Ishikawa (cell line): ENCODE measurements around the gene WHRN.

Experiments
- CEBPB ChIP-seq: IDR thresholded peaks from 2 replicates; pipeline ENCODE4 v1.6.1; 2012
- CREB1 ChIP-seq: IDR thresholded peaks from 2 replicates; pipeline ENCODE4 v1.6.1; 2012; ENCODE audit warnings: low read depth
- EGR1 ChIP-seq: IDR thresholded peaks from 2 replicates; pipeline ENCODE4 v1.6.1; 2012
- EP300 ChIP-seq: IDR thresholded peaks from 2 replicates; pipeline ENCODE4 v1.6.1; 2012; ENCODE audit warnings: borderline replicate concordance
- FOXM1 ChIP-seq: IDR thresholded peaks from 2 replicates; pipeline ENCODE4 v1.6.1; 2012; ENCODE audit warnings: low read depth, borderline replicate concordance
- NFIC ChIP-seq: IDR thresholded peaks from 2 replicates; pipeline ENCODE4 v1.6.1; 2012
- RAD21 ChIP-seq: IDR thresholded peaks from 2 replicates; pipeline ENCODE4 v1.6.1; 2012; ENCODE audit warnings: low read depth
- REST ChIP-seq: IDR thresholded peaks from 2 replicates; pipeline ENCODE4 v1.6.1; 2012; ENCODE audit warnings: low read depth, mild to moderate bottlenecking
- TAF1 ChIP-seq: IDR thresholded peaks from 2 replicates; pipeline ENCODE4 v1.6.1; 2012; ENCODE audit warnings: low read depth, mild to moderate bottlenecking
- TCF12 ChIP-seq: IDR thresholded peaks from 2 replicates; pipeline ENCODE4 v1.6.1; 2012; ENCODE audit warnings: low read depth
- TEAD4 ChIP-seq: IDR thresholded peaks from 2 replicates; pipeline ENCODE4 v1.6.1; 2012
- YY1 ChIP-seq: IDR thresholded peaks from 2 replicates; pipeline ENCODE4 v1.6.1; 2012; ENCODE audit warnings: low read depth
- ZBTB7A ChIP-seq: IDR thresholded peaks from 2 replicates; pipeline ENCODE4 v1.6.1; 2012; ENCODE audit warnings: low read depth
- TF ChIP-seq, protein P1 (sequence below): IDR thresholded peaks from 2 replicates; pipeline ENCODE4 v1.6.1; 2012
- TF ChIP-seq, protein P2 (sequence below): IDR thresholded peaks from 2 replicates; pipeline ENCODE4 v1.6.1; 2012

Gene WHRN

DNA sequence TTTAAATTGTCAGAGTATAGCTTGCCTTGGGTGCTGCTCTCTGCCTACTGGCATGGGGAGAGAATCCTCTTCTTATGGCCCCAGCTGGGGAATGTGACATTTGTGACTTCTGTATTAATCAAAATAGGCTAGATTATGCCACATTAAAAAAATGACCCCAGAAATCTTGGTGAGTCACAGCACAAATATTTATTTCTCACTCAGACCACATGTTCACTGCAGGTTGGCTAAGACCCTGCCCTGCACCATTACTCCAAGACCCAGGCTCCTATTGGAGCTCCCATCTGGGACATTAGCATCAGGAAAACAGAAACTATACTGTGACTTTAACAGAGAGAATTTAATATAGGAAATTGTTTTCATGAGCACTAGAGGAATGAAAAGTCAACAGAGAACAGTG, 16.6 kb upstream of the WHRN start:
- no peak for TF ChIP-seq YY1
- TF ChIP-seq EGR1: no peak
- TF ChIP-seq TEAD4: no peak
- TF ChIP-seq REST: no peak
- no peak for TF ChIP-seq FOXM1
- no peak for TF ChIP-seq TCF12
- TF ChIP-seq, protein P1, sequence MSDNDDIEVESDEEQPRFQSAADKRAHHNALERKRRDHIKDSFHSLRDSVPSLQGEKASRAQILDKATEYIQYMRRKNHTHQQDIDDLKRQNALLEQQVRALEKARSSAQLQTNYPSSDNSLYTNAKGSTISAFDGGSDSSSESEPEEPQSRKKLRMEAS: no peak
- TF ChIP-seq NFIC: no peak
- TF ChIP-seq EP300: no peak
- TF ChIP-seq ZBTB7A: no peak

GRCh38 chr9:114518599-114519022, 13.3 kb upstream of the WHRN start:
- TF ChIP-seq TCF12: no peak
- no peak for TF ChIP-seq ZBTB7A
- TF ChIP-seq RAD21: no peak
- no peak for TF ChIP-seq YY1
- TF ChIP-seq, protein P1: no peak
- no peak for TF ChIP-seq NFIC
- no peak for TF ChIP-seq TEAD4
- TF ChIP-seq EGR1: no peak
- TF ChIP-seq REST: no peak
- TF ChIP-seq EP300: no peak
- TF ChIP-seq CEBPB: no peak
- no peak for TF ChIP-seq CREB1
- no peak for TF ChIP-seq FOXM1
- no peak for TF ChIP-seq TAF1
- TF ChIP-seq, protein P2, sequence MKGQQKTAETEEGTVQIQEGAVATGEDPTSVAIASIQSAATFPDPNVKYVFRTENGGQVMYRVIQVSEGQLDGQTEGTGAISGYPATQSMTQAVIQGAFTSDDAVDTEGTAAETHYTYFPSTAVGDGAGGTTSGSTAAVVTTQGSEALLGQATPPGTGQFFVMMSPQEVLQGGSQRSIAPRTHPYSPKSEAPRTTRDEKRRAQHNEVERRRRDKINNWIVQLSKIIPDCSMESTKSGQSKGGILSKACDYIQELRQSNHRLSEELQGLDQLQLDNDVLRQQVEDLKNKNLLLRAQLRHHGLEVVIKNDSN: no peak

DNA sequence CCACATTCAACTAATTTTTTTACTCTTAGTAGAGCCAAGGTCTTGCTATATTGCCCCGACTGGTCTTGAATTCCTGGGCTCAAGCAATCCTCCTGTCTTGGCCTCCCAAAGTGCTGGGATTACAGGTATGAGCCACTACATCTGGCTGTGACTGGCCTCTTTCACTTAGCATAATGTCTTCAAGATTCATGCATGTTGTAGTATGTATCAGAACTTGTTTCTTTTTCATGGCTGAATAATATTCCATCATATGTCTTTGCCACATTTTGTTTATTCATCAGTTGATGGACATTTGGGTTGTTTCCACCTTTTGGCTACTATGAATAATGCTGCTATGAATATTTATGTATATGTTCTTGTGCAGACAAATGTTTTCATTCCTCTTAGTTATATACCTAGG, 12.8 kb upstream of the WHRN start:
- TF ChIP-seq, protein P2: no peak
- TF ChIP-seq CEBPB (no peak), REST (no peak), ZBTB7A (no peak), TAF1 (no peak), FOXM1 (no peak), EGR1 (no peak), CREB1 (no peak), TCF12 (no peak)
- TF ChIP-seq, protein P1: no peak

DNA sequence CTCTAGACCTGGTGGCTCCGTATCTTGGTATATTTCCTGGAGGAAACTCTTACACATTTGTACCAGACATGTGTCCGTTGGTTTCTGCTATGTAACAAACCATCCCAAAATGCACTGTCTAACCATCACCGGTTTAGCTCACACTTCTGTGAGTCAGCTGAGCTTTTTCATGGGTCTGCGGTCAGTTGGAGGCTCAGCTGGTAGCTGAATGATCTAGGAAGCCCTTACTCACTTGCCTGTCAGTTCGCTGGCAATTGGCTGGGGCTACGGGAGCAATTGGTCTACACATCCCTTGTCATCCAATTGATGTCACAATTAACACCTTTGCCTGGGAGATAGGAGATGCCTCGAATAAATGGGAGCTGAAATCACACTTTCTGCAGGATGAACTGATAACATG, 11.6 kb upstream of the WHRN start:
- TF ChIP-seq NFIC (no peak), TAF1 (no peak), ZBTB7A (no peak), TCF12 (no peak), REST (no peak), YY1 (no peak), RAD21 (no peak), EP300 (no peak), CREB1 (no peak), FOXM1 (no peak), CEBPB (no peak), EGR1 (no peak), TEAD4 (no peak)
- TF ChIP-seq, protein P1: no peak
- TF ChIP-seq, protein P2: no peak
